OCI-LY7 (cell line): ENCODE results near the gene SPNS2. TPM values are rescaled to one million over a fixed set of nuclear protein-coding genes. Genes with fewer than 3 reads are reported as not detected.

ENCODE experiments used
- BruUV-seq: library from RNA; stranded (reverse); fragments of 400-500 nt; replicated peaks from 2 replicates; lab custom pipeline; 2021; lab: Mats Ljungman, UMichigan
- CTCF ChIA-PET: fragments of 300-600 bp; sonication (Branson Sonifier 250); formaldehyde crosslinking; loops from one replicate; lab custom pipeline; 2022; ENCODE audit warnings: antibody characterized with exemption; ENCODE audit not compliant: unreplicated experiment; lab: Charles Lee
- POLR2A ChIA-PET: fragments of 300-600 bp; sonication (Branson Sonifier 250); formaldehyde crosslinking; loops from one replicate; lab custom pipeline; 2022; ENCODE audit warnings: antibody characterized with exemption; lab: Charles Lee
- DNase-seq: peaks from one replicate; pipeline ENCODE4 v3.0.0-alpha.2; 2015; ENCODE audit warnings: low spot score
- H2AFZ ChIP-seq: fragments of 200-600 bp; sonication (generic), shearing (Covaris generic); 2 replicates; pipeline ENCODE4 v1.6.1; 2014; ENCODE audit warnings: mild to moderate bottlenecking, antibody characterized with exemption, low read length, moderate library complexity
- H3K27ac ChIP-seq: fragments of 200-600 bp; sonication (generic); 2 replicates; pipeline ENCODE4 v1.5.1; 2014; ENCODE audit warnings: mixed run types, low read depth, mild to moderate bottlenecking, moderate library complexity, low read length, inconsistent platforms; ENCODE audit not compliant: poor library complexity, severe bottlenecking
- H3K36me3 ChIP-seq: fragments of 200-600 bp; sonication (generic); 2 replicates; pipeline ENCODE4 v1.6.1; 2014; ENCODE audit warnings: mild to moderate bottlenecking, antibody characterized with exemption, low read length, moderate library complexity, mixed read lengths; ENCODE audit not compliant: insufficient read depth
- H3K4me1 ChIP-seq: fragments of 200-600 bp; sonication (generic); 2 replicates; pipeline ENCODE4 v1.5.1; 2014; ENCODE audit warnings: mild to moderate bottlenecking, low read length; ENCODE audit not compliant: insufficient read depth, poor library complexity, severe bottlenecking
- H3K4me2 ChIP-seq: fragments of 200-600 bp; sonication (generic); 2 replicates; pipeline ENCODE4 v1.6.1; 2014; ENCODE audit warnings: mild to moderate bottlenecking, low read length
- H3K4me3 ChIP-seq: fragments of 200-600 bp; sonication (generic); 2 replicates; pipeline ENCODE4 v1.5.1; 2014; ENCODE audit warnings: mild to moderate bottlenecking, low read depth, low read length; ENCODE audit not compliant: poor library complexity, severe bottlenecking
- H3K79me2 ChIP-seq: fragments of 200-600 bp; sonication (generic); 2 replicates; pipeline ENCODE4 v1.6.1; 2016; ENCODE audit warnings: low read depth, mild to moderate bottlenecking, low read length, moderate library complexity, mixed read lengths; ENCODE audit not compliant: insufficient read depth
- H3K9me2 ChIP-seq: fragments of 200-600 bp; sonication (generic); 2 replicates; pipeline ENCODE4 v1.6.1; 2016; ENCODE audit warnings: mild to moderate bottlenecking, low read length, mixed read lengths; ENCODE audit not compliant: insufficient read depth
- H3K9me3 ChIP-seq: fragments of 200-600 bp; sonication (generic); 2 replicates; pipeline ENCODE4 v1.6.1; 2014; ENCODE audit warnings: mild to moderate bottlenecking, mixed run types, low read length, mixed read lengths
- H4K20me1 ChIP-seq: fragments of 200-600 bp; sonication (generic); 2 replicates; pipeline ENCODE4 v1.6.1; 2014; ENCODE audit warnings: mild to moderate bottlenecking, antibody characterized with exemption, low read length, moderate library complexity, mixed read lengths; ENCODE audit not compliant: insufficient read depth
- EZH2phosphoT487 ChIP-seq: fragments of 200-600 bp; sonication (generic); IDR thresholded peaks from 2 replicates; pipeline ENCODE4 v1.6.1; 2018; ENCODE audit warnings: low read depth, borderline replicate concordance, mild to moderate bottlenecking, mixed run types, antibody characterized with exemption, low read length, moderate library complexity, mixed read lengths
- intact Hi-C: fragments of 100-400 bp; cut with micrococcal nuclease; formaldehyde crosslinking; loops from one replicate; pipeline ENCODE4 v1.10.0; 2022; ENCODE audit not compliant: unreplicated experiment
- total RNA-seq, 2 experiments: library from RNA; depleted of rRNA in 1 of 2; stranded (reverse); fragments of >200 nt in 1 of 2; shearing (Covaris generic) in 1 of 2; gene quantifications; 2 replicates each; pipeline ENCODE4 v1.2.3, GENCODE V29; 2014 to 2022
- TF ChIP-seq, protein P1 (sequence below): fragments of 200-600 bp; sonication (generic); conservative IDR thresholded peaks from 2 replicates; pipeline ENCODE4 v1.5.1; 2014; ENCODE audit warnings: mild to moderate bottlenecking, antibody characterized with exemption, low read length, moderate library complexity, mixed read lengths

The SPNS2 gene
- total RNA-seq, 2 experiments from 2014 or later = 1.6 to 5.4 TPM

DNA sequence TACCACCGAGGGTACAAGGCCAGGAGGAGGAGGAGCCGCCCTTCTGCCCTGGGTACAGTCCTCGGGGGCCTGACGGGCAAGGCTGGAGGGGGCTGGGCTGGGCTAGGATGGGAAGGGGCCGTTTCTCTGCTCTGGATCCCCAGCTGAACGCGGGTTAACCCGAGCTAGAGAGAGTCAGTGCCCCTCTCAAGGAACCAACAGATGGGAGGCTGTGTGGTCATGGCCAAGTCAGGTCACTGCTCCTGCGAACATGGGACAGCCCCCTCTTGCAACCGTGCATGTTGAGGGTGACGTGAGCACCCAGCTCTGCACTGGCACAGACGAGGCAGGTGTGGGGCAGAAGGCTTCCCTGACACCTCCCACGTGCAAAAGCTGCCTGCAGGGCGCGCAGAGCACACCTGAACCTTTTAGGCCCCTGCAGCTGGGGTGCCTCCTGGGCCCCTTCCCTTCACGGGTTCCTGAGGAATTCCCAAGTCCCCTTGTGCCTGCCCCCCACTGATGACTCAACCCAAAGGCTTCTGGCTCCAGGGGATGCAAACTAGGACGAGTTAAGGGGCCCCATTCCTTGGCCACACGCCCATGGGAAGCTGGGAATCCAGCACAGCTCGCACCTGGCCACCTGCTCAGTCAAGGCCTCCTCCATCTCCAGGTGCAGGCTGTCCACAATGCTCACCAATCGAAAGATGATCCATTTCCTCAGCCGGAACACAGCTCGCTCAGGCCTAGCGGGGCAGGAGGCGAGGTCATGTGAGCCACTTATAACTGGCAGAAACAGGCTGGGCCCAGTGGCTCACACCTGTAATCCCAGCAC is 50.2 kb downstream of the SPNS2 start:
- POLR2A ChIA-PET = no interaction called here
- intact Hi-C loops = no loop called here
- Histone ChIP-seq H2AFZ (no peak overlapping the region), H3K9me3 (no peaks in the 10 kb centered on the region), H3K79me2 (peaks cover 16% of the 10 kb centered on the region), H3K4me2 (no peak overlapping the region), H3K4me1 (peaks cover 10% of the 10 kb centered on the region), H4K20me1 (no peaks in the 10 kb centered on the region), H3K4me3 (no peak overlapping the region), H3K27ac (no peak overlapping the region), H3K9me2 (no peaks in the 10 kb centered on the region), H3K36me3 (peaks cover 95% of the 10 kb centered on the region)
- TF ChIP-seq EZH2phosphoT487 = no peak
- TF ChIP-seq, protein P1, sequence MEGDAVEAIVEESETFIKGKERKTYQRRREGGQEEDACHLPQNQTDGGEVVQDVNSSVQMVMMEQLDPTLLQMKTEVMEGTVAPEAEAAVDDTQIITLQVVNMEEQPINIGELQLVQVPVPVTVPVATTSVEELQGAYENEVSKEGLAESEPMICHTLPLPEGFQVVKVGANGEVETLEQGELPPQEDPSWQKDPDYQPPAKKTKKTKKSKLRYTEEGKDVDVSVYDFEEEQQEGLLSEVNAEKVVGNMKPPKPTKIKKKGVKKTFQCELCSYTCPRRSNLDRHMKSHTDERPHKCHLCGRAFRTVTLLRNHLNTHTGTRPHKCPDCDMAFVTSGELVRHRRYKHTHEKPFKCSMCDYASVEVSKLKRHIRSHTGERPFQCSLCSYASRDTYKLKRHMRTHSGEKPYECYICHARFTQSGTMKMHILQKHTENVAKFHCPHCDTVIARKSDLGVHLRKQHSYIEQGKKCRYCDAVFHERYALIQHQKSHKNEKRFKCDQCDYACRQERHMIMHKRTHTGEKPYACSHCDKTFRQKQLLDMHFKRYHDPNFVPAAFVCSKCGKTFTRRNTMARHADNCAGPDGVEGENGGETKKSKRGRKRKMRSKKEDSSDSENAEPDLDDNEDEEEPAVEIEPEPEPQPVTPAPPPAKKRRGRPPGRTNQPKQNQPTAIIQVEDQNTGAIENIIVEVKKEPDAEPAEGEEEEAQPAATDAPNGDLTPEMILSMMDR = no peak
- DNase-seq = no peak
- CTCF ChIA-PET = no interaction called here
- BruUV-seq = no TSS peak

DNA sequence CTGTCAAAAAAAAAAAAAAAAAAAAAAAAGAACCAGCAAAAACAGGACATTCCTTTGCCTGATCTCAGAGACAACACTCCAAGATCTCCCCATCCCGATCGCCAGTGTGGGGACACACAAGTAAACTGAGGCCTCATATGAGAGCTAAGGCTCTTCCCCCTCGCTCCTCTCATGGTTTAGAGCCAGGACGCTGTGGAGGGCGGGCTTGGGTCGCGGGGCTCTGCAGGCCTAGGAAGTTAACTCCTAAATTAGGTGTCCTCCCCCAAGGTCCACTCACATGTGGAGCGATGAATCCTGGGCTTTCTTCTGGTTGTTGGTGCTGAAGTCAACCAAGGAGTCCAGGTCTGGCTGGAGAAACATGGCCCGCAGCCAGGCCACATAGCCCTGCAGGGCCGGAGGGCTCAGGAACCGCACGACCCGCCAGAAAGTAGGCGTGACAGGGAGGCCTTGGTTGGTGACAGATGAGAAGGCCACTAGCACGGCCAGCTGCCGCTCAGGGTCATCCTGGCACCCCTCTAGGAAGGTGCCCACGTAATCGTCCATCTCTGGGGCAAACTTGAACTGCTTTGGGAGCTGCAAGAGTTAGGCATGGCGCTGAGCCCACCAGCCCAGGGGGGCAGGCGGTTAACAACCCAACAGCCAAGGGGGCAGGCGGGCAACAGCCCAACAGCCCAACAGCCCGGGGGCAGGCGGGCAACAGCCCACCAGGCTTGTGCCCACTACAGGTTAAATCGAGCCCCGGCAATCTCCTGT is 51.3 kb downstream of the SPNS2 start:
- intact Hi-C loops = no loop called here
- Histone ChIP-seq H3K9me2 (no peaks in the 10 kb centered on the region), H3K9me3 (no peaks in the 10 kb centered on the region), H3K4me1 (peaks cover 11% of the 10 kb centered on the region), H2AFZ (no peak overlapping the region), H3K4me3 (no peak overlapping the region), H3K79me2 (peaks cover 26% of the 10 kb centered on the region), H3K4me2 (no peak overlapping the region), H4K20me1 (no peaks in the 10 kb centered on the region), H3K27ac (no peak overlapping the region), H3K36me3 (peaks cover 100% of the 10 kb centered on the region)
- no TSS peak for BruUV-seq
- ChIA-PET CTCF (no interaction called here), POLR2A (no interaction called here)
- TF ChIP-seq, protein P1 = no peak
- no peak for TF ChIP-seq EZH2phosphoT487
- no peak for DNase-seq

DNA sequence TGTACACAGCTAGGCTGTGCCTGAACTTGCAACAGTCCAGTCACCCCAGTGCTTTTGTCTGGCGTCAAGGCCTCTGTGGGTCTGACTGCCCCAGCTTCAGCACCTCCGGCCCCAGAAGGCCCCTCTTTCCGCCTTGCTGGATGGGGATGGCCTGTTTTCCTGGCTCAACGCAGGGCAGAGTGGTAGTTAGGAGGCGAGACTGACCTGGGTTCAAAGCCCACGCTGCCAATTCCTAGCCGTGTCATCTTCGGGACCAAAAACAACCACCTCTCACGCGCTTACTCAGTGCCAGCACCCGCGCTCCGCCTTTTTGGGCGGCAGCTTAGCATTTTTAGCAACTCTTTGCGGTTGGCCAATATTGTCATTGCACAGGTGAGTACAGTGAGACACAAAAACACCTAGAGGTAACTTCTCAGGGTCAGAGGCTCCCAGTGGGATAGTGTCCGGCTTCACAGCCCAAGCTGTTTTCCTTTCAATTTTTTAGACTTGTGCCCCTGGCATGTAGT is 51.9 kb downstream of the SPNS2 start:
- Histone ChIP-seq H4K20me1 (no peaks in the 10 kb centered on the region), H3K4me3 (no peak overlapping the region), H3K79me2 (peaks cover 28% of the 10 kb centered on the region), H3K9me2 (no peaks in the 10 kb centered on the region), H3K36me3 (peaks cover 94% of the 10 kb centered on the region), H3K27ac (no peak overlapping the region), H3K4me2 (no peak overlapping the region), H3K4me1 (peaks cover 12% of the 10 kb centered on the region), H2AFZ (no peak overlapping the region), H3K9me3 (no peaks in the 10 kb centered on the region)
- POLR2A ChIA-PET = no interaction called here
- TF ChIP-seq, protein P1 = no peak
- TF ChIP-seq EZH2phosphoT487 = no peak
- BruUV-seq = no TSS peak
- intact Hi-C loops = no loop called here
- CTCF ChIA-PET = no interaction called here
- no peak for DNase-seq
